NCI-H187 (cell line): ENCODE data around the gene LMBR1.
"Not testable (repeated sequence)": the region's sequence is repeated elsewhere in the genome, so short reads cannot be mapped to it uniquely, and the experiment has no call there.

Source experiments
- DNase-seq, 2 experiments: peaks; one replicate each; lab custom pipeline; 2025; lab: John Stamatoyannopoulos, UW

LMBR1 gene

GRCh38 chr7:156655251-156655650 is 237.7 kb downstream of the LMBR1 start:
- DNase-seq, result no peak

GRCh38 chr7:156654511-156655234 is 238.3 kb downstream of the LMBR1 start:
- no peak for DNase-seq

- no peak for DNase-seq
Measured at GRCh38 chr7:156652886-156653568, 240.0 kb downstream of the LMBR1 start.

- DNase-seq, result no peak
Measured at GRCh38 chr7:156651474-156651873, 241.5 kb downstream of the LMBR1 start.

- no peak for DNase-seq
Measured at GRCh38 chr7:156650042-156650441, 242.9 kb downstream of the LMBR1 start.

- DNase-seq, result not testable (repeated sequence)
Measured at GRCh38 chr7:156647330-156647729, 245.7 kb downstream of the LMBR1 start.

- no peak for DNase-seq
Measured at GRCh38 chr7:156642306-156643045, 250.5 kb downstream of the LMBR1 start.

GRCh38 chr7:156640949-156641485 is 252.0 kb downstream of the LMBR1 start:
- DNase-seq, result peak in 1 of 2 experiments; percentile 38

GRCh38 chr7:156640257-156640948 is 252.6 kb downstream of the LMBR1 start, which contains the start of gene RNF32:
Gene RNF32, plus strand, starts transcription at chr7:156640774. Its CDS starts 3,104 bp downstream, at chr7:156643878.
- DNase-seq, result peak; percentile 97 to 98

- DNase-seq, result no peak
Measured at GRCh38 chr7:156639426-156640256, 253.3 kb downstream of the LMBR1 start.

GRCh38 chr7:156638443-156639077 is 254.4 kb downstream of the LMBR1 start:
- DNase-seq, result no peak

- not testable (repeated sequence) for DNase-seq
Measured at GRCh38 chr7:156637093-156637492, 255.9 kb downstream of the LMBR1 start.

- no peak for DNase-seq
Measured at GRCh38 chr7:156635529-156636385, 257.2 kb downstream of the LMBR1 start.

- no peak for DNase-seq
Measured at GRCh38 chr7:156634117-156634516, 258.9 kb downstream of the LMBR1 start.

GRCh38 chr7:156629873-156630272 is 263.1 kb downstream of the LMBR1 start:
- no peak for DNase-seq

- no peak for DNase-seq
Measured at GRCh38 chr7:156628562-156628961, 264.4 kb downstream of the LMBR1 start.
